ENCODE results near the gene TMEM79.

The TMEM79 gene

DNA sequence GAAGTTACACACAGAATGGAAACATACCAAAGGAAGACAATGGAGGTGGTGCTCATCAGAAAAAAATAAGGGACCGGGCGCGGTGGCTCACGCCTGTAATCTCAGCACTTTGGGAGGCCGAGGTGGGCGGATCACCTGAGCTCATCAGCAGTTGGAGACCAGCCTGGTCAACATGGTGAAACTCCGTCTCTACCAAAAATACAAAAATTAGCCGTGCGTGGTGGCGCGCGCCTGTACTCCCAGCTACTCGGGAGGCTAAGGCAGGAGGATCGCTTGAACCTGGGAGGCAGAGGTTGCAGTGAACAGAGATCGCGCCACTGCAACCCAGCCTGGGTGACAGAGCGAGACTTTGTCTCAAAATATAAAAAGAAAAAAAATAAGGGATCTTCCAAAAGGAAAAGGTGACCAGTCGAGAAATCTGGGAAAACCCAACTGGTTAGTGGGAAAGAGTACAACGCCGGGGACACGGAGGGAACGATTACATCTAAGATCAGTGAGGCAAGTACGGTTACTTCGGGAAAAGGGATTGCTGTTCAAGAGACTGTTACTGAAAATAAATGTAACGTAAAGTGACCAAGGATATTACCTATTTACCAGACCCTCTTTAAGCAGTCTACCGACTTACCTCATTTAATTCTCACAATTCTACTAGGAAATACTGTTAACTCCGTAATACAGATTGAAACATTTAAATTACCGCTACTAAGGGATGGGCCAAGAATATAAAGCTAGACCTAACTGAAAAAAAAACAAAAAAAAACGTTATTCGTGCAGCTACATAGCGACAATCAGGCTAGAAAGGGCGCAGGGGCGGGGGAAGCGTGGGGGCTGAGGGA, 53.1 kb downstream of the TMEM79 start:
- Histone ChIP-seq H3K4me1 (ENCODE audit: control insufficient read depth in 1 of 2, insufficient read depth in 2 of 2, low read length in 2 of 2) (peaks cover 11 to 16% of the 10 kb centered on the region in 2 donors), H3K27ac (ENCODE audit: low read depth, low read length) (no peak overlapping the region), H3K27me3 (ENCODE audit: control insufficient read depth in 1 of 2, insufficient read depth in 2 of 2, low read length in 2 of 2) (no peaks in the 10 kb centered on the region), H3K4me3 (ENCODE audit: low read depth in 1 of 2, low read length in 2 of 2) (peak overlapping the region; percentile 90), H3K36me3 (ENCODE audit: control insufficient read depth in 1 of 2, insufficient read depth in 2 of 2, low read length in 2 of 2) (peaks cover 17 to 35% of the 10 kb centered on the region in 2 donors), H3K9ac (ENCODE audit: low read depth in 1 of 2, low read length in 2 of 2) (peak overlapping the region; percentile 78 to 80), H3K9me3 (ENCODE audit: control insufficient read depth in 1 of 2, low read length in 2 of 2) (no peaks in the 10 kb centered on the region)

DNA sequence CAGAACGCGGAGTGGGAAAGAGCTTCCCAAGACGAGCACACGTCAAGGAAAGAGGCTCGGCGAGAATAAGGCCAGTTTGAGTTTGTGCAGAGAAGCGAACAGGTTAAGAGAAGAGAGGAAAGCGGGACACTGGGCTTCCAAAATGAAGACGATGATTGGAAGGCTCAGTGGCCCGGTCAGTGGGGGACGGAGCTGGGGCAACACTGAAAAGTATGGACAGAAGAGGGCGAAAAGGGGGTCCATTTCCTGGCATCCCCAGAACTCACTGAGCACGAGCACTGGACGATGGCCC, 53.7 kb downstream of the TMEM79 start:
- H3K4me3 ChIP-seq (ENCODE audit: low read depth in 1 of 2, low read length in 2 of 2): peak overlapping the region; percentile 90
- peak overlapping the region; percentile 78 to 80 for H3K9ac ChIP-seq (ENCODE audit: low read depth in 1 of 2, low read length in 2 of 2)
- H3K27me3 ChIP-seq (ENCODE audit: control insufficient read depth in 1 of 2, insufficient read depth in 2 of 2, low read length in 2 of 2): no peaks in the 10 kb centered on the region
- H3K27ac ChIP-seq (ENCODE audit: low read depth, low read length): peak overlapping the region; percentile 45
- peaks cover 11 to 16% of the 10 kb centered on the region in 2 donors for H3K4me1 ChIP-seq (ENCODE audit: control insufficient read depth in 1 of 2, insufficient read depth in 2 of 2, low read length in 2 of 2)
- no peaks in the 10 kb centered on the region for H3K9me3 ChIP-seq (ENCODE audit: control insufficient read depth in 1 of 2, low read length in 2 of 2)
- H3K36me3 ChIP-seq (ENCODE audit: control insufficient read depth in 1 of 2, insufficient read depth in 2 of 2, low read length in 2 of 2): peaks cover 13 to 29% of the 10 kb centered on the region in 2 donors

DNA sequence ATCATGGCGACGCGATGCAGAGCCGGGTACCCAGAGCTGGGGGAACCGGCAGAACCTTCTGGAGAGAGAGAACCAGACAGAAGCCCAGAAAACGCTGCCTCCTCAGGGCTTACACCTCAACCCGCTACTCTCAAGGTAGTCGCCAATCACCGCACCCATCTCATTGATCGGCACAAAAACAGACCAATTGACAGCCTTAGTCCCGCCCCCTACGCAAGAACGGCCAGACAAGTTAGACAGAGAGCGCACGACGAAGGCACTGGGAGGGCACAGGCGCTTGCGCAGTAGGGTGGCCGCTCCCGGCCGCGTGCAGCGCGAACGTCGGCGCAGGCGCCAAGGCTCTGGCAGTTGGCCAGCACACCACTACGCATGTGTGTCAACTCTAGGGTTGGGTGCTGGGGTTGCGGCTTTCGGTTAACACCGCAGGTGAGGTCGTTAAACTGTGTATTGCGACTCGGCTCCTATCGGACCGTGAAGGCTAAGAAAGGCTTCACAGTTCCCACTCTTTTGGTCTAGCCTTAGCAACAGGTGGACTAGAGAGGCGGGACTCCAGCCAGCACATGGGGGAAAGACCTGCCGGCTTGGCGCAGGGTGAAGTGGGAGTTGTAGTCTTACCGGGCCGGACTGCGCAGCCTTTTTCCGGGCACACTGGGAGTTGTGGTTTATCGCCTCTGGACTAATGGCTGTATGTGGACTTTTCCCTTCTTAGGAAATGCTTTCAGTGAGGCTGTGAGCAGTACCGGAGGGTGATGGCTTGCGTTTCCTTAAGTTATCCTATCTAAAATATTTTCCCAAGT, 54.3 kb downstream of the TMEM79 start, which contains the start of the genes CCT3 and TSACC:
CCT3 (minus strand) TSS at position 113 of the 797 bp plus-strand sequence; CDS start at position 5, 108 bp downstream.
TSACC (plus strand) TSS at position 347 of the 797 bp plus-strand sequence. CDS start 1,232 bp downstream, outside the sequence.
- peaks cover 11 to 16% of the 10 kb centered on the region in 2 donors for H3K4me1 ChIP-seq (ENCODE audit: control insufficient read depth in 1 of 2, insufficient read depth in 2 of 2, low read length in 2 of 2)
- peak within 1 kb of the TSS; percentile 90 for H3K4me3 ChIP-seq (ENCODE audit: low read depth in 1 of 2, low read length in 2 of 2)
- no peaks in the 10 kb centered on the region for H3K9me3 ChIP-seq (ENCODE audit: control insufficient read depth in 1 of 2, low read length in 2 of 2)
- no peaks in the 10 kb centered on the region for H3K27me3 ChIP-seq (ENCODE audit: control insufficient read depth in 1 of 2, insufficient read depth in 2 of 2, low read length in 2 of 2)
- H3K27ac ChIP-seq (ENCODE audit: low read depth, low read length): peak within 1 kb of the TSS; percentile 77
- peaks cover 12 to 24% of the 10 kb centered on the region in 2 donors for H3K36me3 ChIP-seq (ENCODE audit: control insufficient read depth in 1 of 2, insufficient read depth in 2 of 2, low read length in 2 of 2)
- peak within 1 kb of the TSS; percentile 78 to 80 for H3K9ac ChIP-seq (ENCODE audit: low read depth in 1 of 2, low read length in 2 of 2)

Data from duodenal mucosa (tissue), 2 donors.